ENCODE measurements around the gene BMERB1. TPM values are rescaled to one million over a fixed set of nuclear protein-coding genes. Genes with fewer than 3 reads are reported as not detected.

The BMERB1 gene
- total and polyA plus RNA-seq, 2 experiments from 2014 or later: 17.3 to 28.1 TPM

DNA sequence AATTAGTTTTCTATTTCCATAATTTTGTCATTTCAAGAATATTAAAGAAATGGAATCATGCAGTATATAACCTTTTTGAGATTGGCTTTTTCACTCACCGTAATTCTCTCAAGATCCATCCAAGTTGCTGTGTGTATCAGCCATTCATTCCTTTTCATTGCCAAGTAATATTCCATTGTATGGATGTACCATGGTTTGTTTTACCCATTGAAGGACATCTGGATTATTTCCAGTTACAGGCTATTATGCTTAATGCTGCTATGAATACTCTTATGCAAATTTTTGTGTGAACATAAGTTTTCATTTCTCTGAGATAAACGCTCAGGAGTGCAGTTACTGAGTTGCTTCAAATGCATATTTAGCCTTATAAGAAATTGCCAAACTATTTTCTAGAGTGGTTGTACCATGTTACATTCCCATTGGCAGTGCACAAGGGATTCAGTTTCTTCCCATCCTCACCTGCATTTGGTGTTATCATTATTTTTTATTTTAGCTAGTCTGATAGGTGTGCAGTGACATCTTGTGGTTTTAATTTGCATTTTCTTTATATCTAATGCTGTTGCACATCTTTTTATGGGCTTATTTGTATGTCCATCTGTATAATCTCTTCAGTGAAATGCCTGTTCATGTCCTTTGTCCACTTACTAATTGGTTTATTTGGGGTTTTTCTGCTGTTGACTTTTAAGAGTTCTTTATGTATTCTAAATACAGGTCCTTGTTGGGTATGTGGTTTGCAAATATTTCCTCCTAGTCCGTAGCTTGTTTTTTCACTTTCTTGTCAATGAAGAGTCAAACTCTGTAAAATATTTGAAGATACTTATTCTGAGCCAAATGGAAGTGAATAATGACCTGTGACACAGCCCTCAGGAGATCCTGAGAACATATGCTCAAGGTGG, 32.7 kb downstream of the BMERB1 start:
- H3K9me2 ChIP-seq (ENCODE audit: insufficient read depth): no peaks in the 10 kb centered on the region
- DNase-seq (ENCODE audit: low spot score) (no peak), ATAC-seq (no peak)
- Mint-ChIP-seq H3K4me3 (no peak overlapping the region), H3K27me3 (ENCODE audit: insufficient read depth, low read depth, poor library complexity) (peaks cover 4% of the 10 kb centered on the region), H3K36me3 (ENCODE audit: low read depth) (peaks cover 11% of the 10 kb centered on the region; the same call in 2 of the 3 replicates), H3K27ac (no peak overlapping the region), H3K9me3 (peaks cover 20% of the 10 kb centered on the region), H3K4me1 (no peaks in the 10 kb centered on the region)
- H4K20me1 ChIP-seq (replicated peaks; ENCODE audit: insufficient read depth): no peaks in the 10 kb centered on the region
- H3K79me2 ChIP-seq (replicated peaks; ENCODE audit: insufficient read depth): peaks cover 21% of the 10 kb centered on the region
- H3K27me3 ChIP-seq (ENCODE audit: insufficient read depth): no peaks in the 10 kb centered on the region
- H3K4me3 ChIP-seq: no peak overlapping the region
- no peak overlapping the region for H2AFZ ChIP-seq
- no peak overlapping the region for H3K4me2 ChIP-seq
- H3K27ac ChIP-seq (ENCODE audit: low read depth): no peak overlapping the region
- TF ChIP-seq ZNF114 (CRISPR knock-in tag; IDR thresholded peaks at IDR 0.05): no peak
- no peak for TF ChIP-seq POLR2AphosphoS5 (IDR thresholded peaks at IDR 0.05; ENCODE audit: low read depth)
- TF ChIP-seq EZH2 (IDR thresholded peaks at IDR 0.05; ENCODE audit: low read depth, unreplicated experiment): no peak
- no peak for TF ChIP-seq STAT1 (IDR thresholded peaks at IDR 0.05; ENCODE audit: unreplicated experiment)
- TF ChIP-seq, protein P1, sequence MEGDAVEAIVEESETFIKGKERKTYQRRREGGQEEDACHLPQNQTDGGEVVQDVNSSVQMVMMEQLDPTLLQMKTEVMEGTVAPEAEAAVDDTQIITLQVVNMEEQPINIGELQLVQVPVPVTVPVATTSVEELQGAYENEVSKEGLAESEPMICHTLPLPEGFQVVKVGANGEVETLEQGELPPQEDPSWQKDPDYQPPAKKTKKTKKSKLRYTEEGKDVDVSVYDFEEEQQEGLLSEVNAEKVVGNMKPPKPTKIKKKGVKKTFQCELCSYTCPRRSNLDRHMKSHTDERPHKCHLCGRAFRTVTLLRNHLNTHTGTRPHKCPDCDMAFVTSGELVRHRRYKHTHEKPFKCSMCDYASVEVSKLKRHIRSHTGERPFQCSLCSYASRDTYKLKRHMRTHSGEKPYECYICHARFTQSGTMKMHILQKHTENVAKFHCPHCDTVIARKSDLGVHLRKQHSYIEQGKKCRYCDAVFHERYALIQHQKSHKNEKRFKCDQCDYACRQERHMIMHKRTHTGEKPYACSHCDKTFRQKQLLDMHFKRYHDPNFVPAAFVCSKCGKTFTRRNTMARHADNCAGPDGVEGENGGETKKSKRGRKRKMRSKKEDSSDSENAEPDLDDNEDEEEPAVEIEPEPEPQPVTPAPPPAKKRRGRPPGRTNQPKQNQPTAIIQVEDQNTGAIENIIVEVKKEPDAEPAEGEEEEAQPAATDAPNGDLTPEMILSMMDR (conservative IDR thresholded peaks at IDR 0.05; ENCODE audit: low read depth in 2 of 2): no peak
- no peak for TF ChIP-seq EZH2phosphoT487 (IDR thresholded peaks at IDR 0.05; ENCODE audit: unreplicated experiment)
- TF ChIP-seq, protein P2, sequence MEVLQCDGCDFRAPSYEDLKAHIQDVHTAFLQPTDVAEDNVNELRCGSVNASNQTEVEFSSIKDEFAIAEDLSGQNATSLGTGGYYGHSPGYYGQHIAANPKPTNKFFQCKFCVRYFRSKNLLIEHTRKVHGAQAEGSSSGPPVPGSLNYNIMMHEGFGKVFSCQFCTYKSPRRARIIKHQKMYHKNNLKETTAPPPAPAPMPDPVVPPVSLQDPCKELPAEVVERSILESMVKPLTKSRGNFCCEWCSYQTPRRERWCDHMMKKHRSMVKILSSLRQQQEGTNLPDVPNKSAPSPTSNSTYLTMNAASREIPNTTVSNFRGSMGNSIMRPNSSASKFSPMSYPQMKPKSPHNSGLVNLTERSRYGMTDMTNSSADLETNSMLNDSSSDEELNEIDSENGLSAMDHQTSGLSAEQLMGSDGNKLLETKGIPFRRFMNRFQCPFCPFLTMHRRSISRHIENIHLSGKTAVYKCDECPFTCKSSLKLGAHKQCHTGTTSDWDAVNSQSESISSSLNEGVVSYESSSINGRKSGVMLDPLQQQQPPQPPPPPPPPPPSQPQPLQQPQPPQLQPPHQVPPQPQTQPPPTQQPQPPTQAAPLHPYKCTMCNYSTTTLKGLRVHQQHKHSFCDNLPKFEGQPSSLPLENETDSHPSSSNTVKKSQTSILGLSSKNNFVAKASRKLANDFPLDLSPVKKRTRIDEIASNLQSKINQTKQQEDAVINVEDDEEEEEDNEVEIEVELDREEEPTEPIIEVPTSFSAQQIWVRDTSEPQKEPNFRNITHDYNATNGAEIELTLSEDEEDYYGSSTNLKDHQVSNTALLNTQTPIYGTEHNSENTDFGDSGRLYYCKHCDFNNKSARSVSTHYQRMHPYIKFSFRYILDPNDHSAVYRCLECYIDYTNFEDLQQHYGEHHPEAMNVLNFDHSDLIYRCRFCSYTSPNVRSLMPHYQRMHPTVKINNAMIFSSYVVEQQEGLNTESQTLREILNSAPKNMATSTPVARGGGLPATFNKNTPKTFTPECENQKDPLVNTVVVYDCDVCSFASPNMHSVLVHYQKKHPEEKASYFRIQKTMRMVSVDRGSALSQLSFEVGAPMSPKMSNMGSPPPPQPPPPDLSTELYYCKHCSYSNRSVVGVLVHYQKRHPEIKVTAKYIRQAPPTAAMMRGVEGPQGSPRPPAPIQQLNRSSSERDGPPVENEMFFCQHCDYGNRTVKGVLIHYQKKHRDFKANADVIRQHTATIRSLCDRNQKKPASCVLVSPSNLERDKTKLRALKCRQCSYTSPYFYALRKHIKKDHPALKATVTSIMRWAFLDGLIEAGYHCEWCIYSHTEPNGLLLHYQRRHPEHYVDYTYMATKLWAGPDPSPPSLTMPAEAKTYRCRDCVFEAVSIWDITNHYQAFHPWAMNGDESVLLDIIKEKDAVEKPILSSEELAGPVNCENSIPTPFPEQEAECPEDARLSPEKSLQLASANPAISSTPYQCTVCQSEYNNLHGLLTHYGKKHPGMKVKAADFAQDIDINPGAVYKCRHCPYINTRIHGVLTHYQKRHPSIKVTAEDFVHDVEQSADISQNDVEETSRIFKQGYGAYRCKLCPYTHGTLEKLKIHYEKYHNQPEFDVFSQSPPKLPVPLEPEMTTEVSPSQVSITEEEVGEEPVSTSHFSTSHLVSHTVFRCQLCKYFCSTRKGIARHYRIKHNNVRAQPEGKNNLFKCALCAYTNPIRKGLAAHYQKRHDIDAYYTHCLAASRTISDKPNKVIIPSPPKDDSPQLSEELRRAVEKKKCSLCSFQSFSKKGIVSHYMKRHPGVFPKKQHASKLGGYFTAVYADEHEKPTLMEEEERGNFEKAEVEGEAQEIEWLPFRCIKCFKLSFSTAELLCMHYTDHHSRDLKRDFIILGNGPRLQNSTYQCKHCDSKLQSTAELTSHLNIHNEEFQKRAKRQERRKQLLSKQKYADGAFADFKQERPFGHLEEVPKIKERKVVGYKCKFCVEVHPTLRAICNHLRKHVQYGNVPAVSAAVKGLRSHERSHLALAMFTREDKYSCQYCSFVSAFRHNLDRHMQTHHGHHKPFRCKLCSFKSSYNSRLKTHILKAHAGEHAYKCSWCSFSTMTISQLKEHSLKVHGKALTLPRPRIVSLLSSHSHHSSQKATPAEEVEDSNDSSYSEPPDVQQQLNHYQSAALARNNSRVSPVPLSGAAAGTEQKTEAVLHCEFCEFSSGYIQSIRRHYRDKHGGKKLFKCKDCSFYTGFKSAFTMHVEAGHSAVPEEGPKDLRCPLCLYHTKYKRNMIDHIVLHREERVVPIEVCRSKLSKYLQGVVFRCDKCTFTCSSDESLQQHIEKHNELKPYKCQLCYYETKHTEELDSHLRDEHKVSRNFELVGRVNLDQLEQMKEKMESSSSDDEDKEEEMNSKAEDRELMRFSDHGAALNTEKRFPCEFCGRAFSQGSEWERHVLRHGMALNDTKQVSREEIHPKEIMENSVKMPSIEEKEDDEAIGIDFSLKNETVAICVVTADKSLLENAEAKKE (CRISPR knock-in tag; IDR thresholded peaks at IDR 0.05): no peak
- TF ChIP-seq ZNF331 (CRISPR knock-in tag; IDR thresholded peaks at IDR 0.05; ENCODE audit: low read depth): no peak
- TF ChIP-seq, protein P3, sequence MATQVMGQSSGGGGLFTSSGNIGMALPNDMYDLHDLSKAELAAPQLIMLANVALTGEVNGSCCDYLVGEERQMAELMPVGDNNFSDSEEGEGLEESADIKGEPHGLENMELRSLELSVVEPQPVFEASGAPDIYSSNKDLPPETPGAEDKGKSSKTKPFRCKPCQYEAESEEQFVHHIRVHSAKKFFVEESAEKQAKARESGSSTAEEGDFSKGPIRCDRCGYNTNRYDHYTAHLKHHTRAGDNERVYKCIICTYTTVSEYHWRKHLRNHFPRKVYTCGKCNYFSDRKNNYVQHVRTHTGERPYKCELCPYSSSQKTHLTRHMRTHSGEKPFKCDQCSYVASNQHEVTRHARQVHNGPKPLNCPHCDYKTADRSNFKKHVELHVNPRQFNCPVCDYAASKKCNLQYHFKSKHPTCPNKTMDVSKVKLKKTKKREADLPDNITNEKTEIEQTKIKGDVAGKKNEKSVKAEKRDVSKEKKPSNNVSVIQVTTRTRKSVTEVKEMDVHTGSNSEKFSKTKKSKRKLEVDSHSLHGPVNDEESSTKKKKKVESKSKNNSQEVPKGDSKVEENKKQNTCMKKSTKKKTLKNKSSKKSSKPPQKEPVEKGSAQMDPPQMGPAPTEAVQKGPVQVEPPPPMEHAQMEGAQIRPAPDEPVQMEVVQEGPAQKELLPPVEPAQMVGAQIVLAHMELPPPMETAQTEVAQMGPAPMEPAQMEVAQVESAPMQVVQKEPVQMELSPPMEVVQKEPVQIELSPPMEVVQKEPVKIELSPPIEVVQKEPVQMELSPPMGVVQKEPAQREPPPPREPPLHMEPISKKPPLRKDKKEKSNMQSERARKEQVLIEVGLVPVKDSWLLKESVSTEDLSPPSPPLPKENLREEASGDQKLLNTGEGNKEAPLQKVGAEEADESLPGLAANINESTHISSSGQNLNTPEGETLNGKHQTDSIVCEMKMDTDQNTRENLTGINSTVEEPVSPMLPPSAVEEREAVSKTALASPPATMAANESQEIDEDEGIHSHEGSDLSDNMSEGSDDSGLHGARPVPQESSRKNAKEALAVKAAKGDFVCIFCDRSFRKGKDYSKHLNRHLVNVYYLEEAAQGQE (IDR thresholded peaks at IDR 0.05; ENCODE audit: unreplicated experiment): no peak
- TF ChIP-seq NANOG (IDR thresholded peaks at IDR 0.05; ENCODE audit: borderline replicate concordance): no peak
- TF ChIP-seq, protein P4, sequence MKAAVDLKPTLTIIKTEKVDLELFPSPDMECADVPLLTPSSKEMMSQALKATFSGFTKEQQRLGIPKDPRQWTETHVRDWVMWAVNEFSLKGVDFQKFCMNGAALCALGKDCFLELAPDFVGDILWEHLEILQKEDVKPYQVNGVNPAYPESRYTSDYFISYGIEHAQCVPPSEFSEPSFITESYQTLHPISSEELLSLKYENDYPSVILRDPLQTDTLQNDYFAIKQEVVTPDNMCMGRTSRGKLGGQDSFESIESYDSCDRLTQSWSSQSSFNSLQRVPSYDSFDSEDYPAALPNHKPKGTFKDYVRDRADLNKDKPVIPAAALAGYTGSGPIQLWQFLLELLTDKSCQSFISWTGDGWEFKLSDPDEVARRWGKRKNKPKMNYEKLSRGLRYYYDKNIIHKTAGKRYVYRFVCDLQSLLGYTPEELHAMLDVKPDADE (IDR thresholded peaks at IDR 0.05): no peak
- no peak for TF ChIP-seq CREB1 (CRISPR knock-in tag; IDR thresholded peaks at IDR 0.05; ENCODE audit: low read depth)
- no peak for TF ChIP-seq JUNB (IDR thresholded peaks at IDR 0.05; ENCODE audit: unreplicated experiment)
- H3F3A ChIP-seq (replicated peaks; ENCODE audit: low read depth): no peaks in the 10 kb centered on the region
- H3K36me3 ChIP-seq (ENCODE audit: insufficient read depth): no peaks in the 10 kb centered on the region
- H3K4me1 ChIP-seq (ENCODE audit: insufficient read depth): no peaks in the 10 kb centered on the region
